ENCODE data around the gene ATG4C. TPM values are rescaled to one million over a fixed set of nuclear protein-coding genes. Genes with fewer than 3 reads are reported as not detected.
"Not testable (repeated sequence)": the region's sequence is repeated elsewhere in the genome, so short reads cannot be mapped to it uniquely, and the experiment has no call there.

Gene ATG4C
- total RNA-seq, 2 experiments from 2014 or later: 14.6 to 15.9 TPM

GRCh38 chr1:62827786-62828185 is 43.9 kb downstream of the ATG4C start:
- H3K4me3 Mint-ChIP-seq; POLR2A ChIA-PET; H3K27me3 Mint-ChIP-seq; DNase-seq; H3K9me3 Mint-ChIP-seq; H3K27ac Mint-ChIP-seq; CTCF ChIA-PET; H3K4me1 Mint-ChIP-seq (ENCODE audit: low read depth); intact Hi-C loops (cut with micrococcal nuclease): not testable (repeated sequence)
- H3K36me3 Mint-ChIP-seq: peaks cover 19% of the 10 kb centered on the region

- Mint-ChIP-seq H3K36me3 (peaks cover 10% of the 10 kb centered on the region), H3K4me3 (no peak overlapping the region), H3K4me1 (ENCODE audit: low read depth) (no peaks in the 10 kb centered on the region), H3K27ac (no peak overlapping the region), H3K27me3 (no peaks in the 10 kb centered on the region), H3K9me3 (peaks cover 4% of the 10 kb centered on the region)
- POLR2A ChIA-PET: no interaction called here
- no peak for DNase-seq
- intact Hi-C loops (cut with micrococcal nuclease): no loop called here
- CTCF ChIA-PET: interaction anchor here (0.9 to 5.3 kb wide), 2 partner anchors 8 to 10 kb away, joined by 4 to 32 read pairs; no protein-coding TSS in a partner anchor
Measured at GRCh38 chr1:62832276-62832675, 48.3 kb downstream of the ATG4C start.

- no peaks in the 10 kb centered on the region for H3K27me3 Mint-ChIP-seq
- ChIA-PET CTCF (interaction anchor here (5.3 kb wide), 1 partner anchor 9 kb away, joined by 32 read pairs; no protein-coding TSS in a partner anchor), POLR2A (no interaction called here)
- H3K27ac Mint-ChIP-seq: no peak overlapping the region
- H3K4me3 Mint-ChIP-seq: no peak overlapping the region
- intact Hi-C loops (cut with micrococcal nuclease): no loop called here
- no peaks in the 10 kb centered on the region for H3K4me1 Mint-ChIP-seq (ENCODE audit: low read depth)
- H3K9me3 Mint-ChIP-seq: no peaks in the 10 kb centered on the region
- DNase-seq: no peak
- no peaks in the 10 kb centered on the region for H3K36me3 Mint-ChIP-seq
Measured at GRCh38 chr1:62833529-62833928, 49.6 kb downstream of the ATG4C start.

GRCh38 chr1:62834400-62834961 is 50.5 kb downstream of the ATG4C start:
- POLR2A ChIA-PET: no interaction called here
- Mint-ChIP-seq H3K27me3 (no peaks in the 10 kb centered on the region), H3K4me3 (no peak overlapping the region), H3K9me3 (no peaks in the 10 kb centered on the region), H3K4me1 (ENCODE audit: low read depth) (no peaks in the 10 kb centered on the region), H3K27ac (no peak overlapping the region), H3K36me3 (no peaks in the 10 kb centered on the region)
- DNase-seq: no peak
- intact Hi-C loops (cut with micrococcal nuclease): no loop called here
- CTCF ChIA-PET: interaction anchor here (0.6 kb wide), 1 partner anchor 847 kb away, joined by 3 read pairs; no protein-coding TSS in a partner anchor

- no peak overlapping the region for H3K4me3 Mint-ChIP-seq
- no peaks in the 10 kb centered on the region for H3K27me3 Mint-ChIP-seq
- POLR2A ChIA-PET: no interaction called here
Measured at GRCh38 chr1:62836856-62837540, 53.1 kb downstream of the ATG4C start.

GRCh38 chr1:62840555-62840954 is 56.6 kb downstream of the ATG4C start:
- Mint-ChIP-seq H3K27ac (no peak overlapping the region), H3K36me3 (no peaks in the 10 kb centered on the region), H3K4me3 (no peak overlapping the region), H3K9me3 (no peaks in the 10 kb centered on the region), H3K4me1 (ENCODE audit: low read depth) (no peaks in the 10 kb centered on the region), H3K27me3 (no peaks in the 10 kb centered on the region)
- ChIA-PET CTCF (interaction anchor here (1.0 to 1.9 kb wide), 4 partner anchors 12 to 698 kb away, joined by 3 to 25 read pairs (median 4); no protein-coding TSS in a partner anchor), POLR2A (no interaction called here)
- no peak for DNase-seq
- intact Hi-C loops (cut with micrococcal nuclease): loop anchor here (10.0 kb wide), 1 partner anchor 594 kb away; no protein-coding TSS in a partner anchor

More at GRCh38 chr1:62836856-62837540, 53.1 kb downstream of the ATG4C start:
- CTCF ChIA-PET: no interaction called here
- DNase-seq: no peak
- Mint-ChIP-seq H3K36me3 (no peaks in the 10 kb centered on the region), H3K9me3 (no peaks in the 10 kb centered on the region), H3K4me1 (ENCODE audit: low read depth) (no peaks in the 10 kb centered on the region), H3K27ac (no peak overlapping the region)
- intact Hi-C loops (cut with micrococcal nuclease): no loop called here

- intact Hi-C loops (cut with micrococcal nuclease): loop anchor here (10.0 kb wide), 1 partner anchor 593 kb away; no protein-coding TSS in a partner anchor
- DNase-seq: no peak
- Mint-ChIP-seq H3K27me3 (no peaks in the 10 kb centered on the region), H3K4me3 (no peak overlapping the region), H3K27ac (no peak overlapping the region), H3K36me3 (no peaks in the 10 kb centered on the region), H3K9me3 (no peaks in the 10 kb centered on the region), H3K4me1 (ENCODE audit: low read depth) (no peaks in the 10 kb centered on the region)
- POLR2A ChIA-PET: no interaction called here
- CTCF ChIA-PET: interaction anchor here (0.6 to 2.8 kb wide), 29 partner anchors 9 to 1946 kb away, joined by 3 to 32 read pairs (median 4); partner anchors contain the start of gene EFCAB7
Measured at GRCh38 chr1:62841587-62842169, 57.7 kb downstream of the ATG4C start.

- Mint-ChIP-seq H3K27me3 (no peaks in the 10 kb centered on the region), H3K9me3 (no peaks in the 10 kb centered on the region), H3K27ac (no peak overlapping the region), H3K36me3 (no peaks in the 10 kb centered on the region), H3K4me1 (ENCODE audit: low read depth) (no peaks in the 10 kb centered on the region), H3K4me3 (no peak overlapping the region)
- CTCF ChIA-PET: interaction anchor here (1.0 kb wide), 1 partner anchor 10 kb away, joined by 3 read pairs; no protein-coding TSS in a partner anchor
- intact Hi-C loops (cut with micrococcal nuclease): loop anchor here (10.0 kb wide), 1 partner anchor 591 kb away; no protein-coding TSS in a partner anchor
- DNase-seq: no peak
- POLR2A ChIA-PET: no interaction called here
Measured at GRCh38 chr1:62844030-62844429, 60.1 kb downstream of the ATG4C start.

- Mint-ChIP-seq H3K4me1 (ENCODE audit: low read depth) (no peaks in the 10 kb centered on the region), H3K27ac (no peak overlapping the region), H3K27me3 (no peaks in the 10 kb centered on the region), H3K4me3 (no peak overlapping the region), H3K36me3 (no peaks in the 10 kb centered on the region), H3K9me3 (no peaks in the 10 kb centered on the region)
- ChIA-PET CTCF (interaction anchor here (1.1 to 1.2 kb wide), 2 partner anchors 10 to 300 kb away, joined by 3 to 4 read pairs; no protein-coding TSS in a partner anchor), POLR2A (no interaction called here)
- intact Hi-C loops (cut with micrococcal nuclease): loop anchor here (10.0 kb wide), 1 partner anchor 586 kb away; no protein-coding TSS in a partner anchor
- DNase-seq: no peak
Measured at GRCh38 chr1:62849031-62849430, 65.1 kb downstream of the ATG4C start.

- H3K27me3 Mint-ChIP-seq: no peaks in the 10 kb centered on the region
- no peak for DNase-seq
- intact Hi-C loops (cut with micrococcal nuclease): no loop called here
- H3K27ac Mint-ChIP-seq: no peak overlapping the region
- CTCF ChIA-PET: interaction anchor here (0.6 to 1.5 kb wide), 3 partner anchors 9 to 12 kb away, joined by 3 to 8 read pairs (median 3); no protein-coding TSS in a partner anchor
- peaks cover 2% of the 10 kb centered on the region for H3K36me3 Mint-ChIP-seq
- no peak overlapping the region for H3K4me3 Mint-ChIP-seq
- no peaks in the 10 kb centered on the region for H3K4me1 Mint-ChIP-seq (ENCODE audit: low read depth)
- no peaks in the 10 kb centered on the region for H3K9me3 Mint-ChIP-seq
- POLR2A ChIA-PET: no interaction called here
Measured at GRCh38 chr1:62852253-62852652, 68.3 kb downstream of the ATG4C start.

- H3K9me3 Mint-ChIP-seq: no peaks in the 10 kb centered on the region
- H3K36me3 Mint-ChIP-seq: peaks cover 2% of the 10 kb centered on the region
- H3K27ac Mint-ChIP-seq: no peak overlapping the region
- no peak overlapping the region for H3K4me3 Mint-ChIP-seq
- no peaks in the 10 kb centered on the region for H3K27me3 Mint-ChIP-seq
- ChIA-PET POLR2A (no interaction called here), CTCF (interaction anchor here (3.0 kb wide), 1 partner anchor 15 kb away, joined by 7 read pairs; no protein-coding TSS in a partner anchor)
- DNase-seq: no peak
- H3K4me1 Mint-ChIP-seq (ENCODE audit: low read depth): no peaks in the 10 kb centered on the region
- intact Hi-C loops (cut with micrococcal nuclease): no loop called here
Measured at GRCh38 chr1:62856960-62857359, 73.0 kb downstream of the ATG4C start.

GRCh38 chr1:62869217-62869754 is 85.4 kb downstream of the ATG4C start:
- Mint-ChIP-seq H3K9me3 (no peaks in the 10 kb centered on the region), H3K36me3 (no peaks in the 10 kb centered on the region), H3K4me3 (no peak overlapping the region), H3K4me1 (ENCODE audit: low read depth) (no peaks in the 10 kb centered on the region), H3K27ac (no peak overlapping the region), H3K27me3 (peaks cover 2% of the 10 kb centered on the region)
- ChIA-PET POLR2A (no interaction called here), CTCF (no interaction called here)
- no peak for DNase-seq
- intact Hi-C loops (cut with micrococcal nuclease): no loop called here

Measured in activated CD4-positive, alpha-beta memory T cell treated with anti-CD3 and anti-CD28 coated beads for 36 hours (primary cell).